Measurements from ENCODE around the gene PLEKHG4B. TPM values are rescaled to one million over a fixed set of nuclear protein-coding genes. Genes with fewer than 3 reads are reported as not detected.
A peak's percentile ranks its signal among the peaks of the same experiment; 100 is the strongest.

Gene PLEKHG4B
- total and polyA plus RNA-seq, 2 donors from 2014 or later: 0.13 to 0.37 TPM

DNA sequence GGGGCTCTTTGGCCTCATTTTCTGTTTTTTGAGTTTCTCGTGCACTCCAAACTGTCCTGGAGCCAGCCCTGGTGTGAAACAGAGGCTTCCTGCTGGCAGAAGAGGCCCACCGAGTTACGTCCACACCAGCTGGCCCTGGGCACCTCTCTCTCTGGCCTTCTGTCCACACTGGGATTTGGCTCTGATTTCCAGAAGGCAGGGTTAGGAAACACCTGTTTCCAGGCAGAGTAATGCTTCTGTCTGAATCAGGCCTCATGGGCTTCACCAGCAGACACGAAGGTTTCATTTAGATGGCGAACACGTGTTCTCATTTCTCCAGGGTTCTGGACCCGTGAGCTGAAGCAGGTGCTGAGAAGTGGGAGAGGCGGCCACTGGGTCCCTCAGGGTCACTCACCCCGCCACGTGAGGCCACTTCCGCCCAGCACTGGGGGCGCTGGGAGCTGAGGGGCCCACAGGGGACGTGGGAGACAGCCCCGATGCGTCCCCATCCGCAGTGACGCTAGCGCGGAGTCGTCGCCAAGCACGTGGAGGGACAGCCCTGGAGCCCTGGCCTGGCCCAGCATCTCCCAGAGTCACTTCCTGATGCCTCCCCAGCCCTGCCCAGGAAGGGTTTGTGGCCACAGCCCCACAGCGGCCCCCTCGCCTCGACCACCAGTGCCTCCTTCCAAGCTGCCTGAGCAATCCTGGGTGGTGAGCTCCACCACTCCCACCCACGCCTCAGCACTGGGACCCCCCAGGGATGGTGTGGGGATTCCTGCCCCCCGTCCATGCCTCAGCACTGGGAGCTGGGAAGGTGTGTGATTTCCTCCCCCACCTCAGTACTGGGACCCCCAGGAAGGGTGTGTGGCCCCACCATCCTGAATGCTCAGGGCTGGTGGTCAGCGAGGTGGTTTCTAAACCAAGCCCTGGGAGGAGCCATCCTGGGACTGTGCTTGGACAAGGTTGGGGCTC, 94.4 kb downstream of the PLEKHG4B start:
- DNase-seq: peak in 1 of 5 donors; percentile 72
- H3K4me3 ChIP-seq (ENCODE audit: low read length in 3 of 3): no peak overlapping the region
- H3K4me1 ChIP-seq (ENCODE audit: control insufficient read depth in 2 of 3, insufficient read depth in 2 of 3, low read depth in 1 of 3, low read length in 3 of 3): peaks cover 0 to 14% (median 3%) of the 10 kb centered on the region in 3 donors
- H3K27ac ChIP-seq (ENCODE audit: low read depth in 2 of 2, low read length in 2 of 2): no peak overlapping the region
- intact Hi-C loops (cut with DNase I): no loop called here
- no peaks in the 10 kb centered on the region for H3K9me3 ChIP-seq (ENCODE audit: control insufficient read depth in 2 of 3, insufficient read depth in 1 of 3, low read length in 3 of 3)
- no peaks in the 10 kb centered on the region for H3K36me3 ChIP-seq (ENCODE audit: control insufficient read depth in 2 of 3, insufficient read depth in 3 of 3, low read length in 3 of 3)
- H3K27me3 ChIP-seq (ENCODE audit: control insufficient read depth, insufficient read depth, low read length): no peaks in the 10 kb centered on the region
- FAIRE-seq: no peak
- no peak overlapping the region for H3K9ac ChIP-seq (ENCODE audit: low read length in 3 of 3)
- TF ChIP-seq, protein P1, sequence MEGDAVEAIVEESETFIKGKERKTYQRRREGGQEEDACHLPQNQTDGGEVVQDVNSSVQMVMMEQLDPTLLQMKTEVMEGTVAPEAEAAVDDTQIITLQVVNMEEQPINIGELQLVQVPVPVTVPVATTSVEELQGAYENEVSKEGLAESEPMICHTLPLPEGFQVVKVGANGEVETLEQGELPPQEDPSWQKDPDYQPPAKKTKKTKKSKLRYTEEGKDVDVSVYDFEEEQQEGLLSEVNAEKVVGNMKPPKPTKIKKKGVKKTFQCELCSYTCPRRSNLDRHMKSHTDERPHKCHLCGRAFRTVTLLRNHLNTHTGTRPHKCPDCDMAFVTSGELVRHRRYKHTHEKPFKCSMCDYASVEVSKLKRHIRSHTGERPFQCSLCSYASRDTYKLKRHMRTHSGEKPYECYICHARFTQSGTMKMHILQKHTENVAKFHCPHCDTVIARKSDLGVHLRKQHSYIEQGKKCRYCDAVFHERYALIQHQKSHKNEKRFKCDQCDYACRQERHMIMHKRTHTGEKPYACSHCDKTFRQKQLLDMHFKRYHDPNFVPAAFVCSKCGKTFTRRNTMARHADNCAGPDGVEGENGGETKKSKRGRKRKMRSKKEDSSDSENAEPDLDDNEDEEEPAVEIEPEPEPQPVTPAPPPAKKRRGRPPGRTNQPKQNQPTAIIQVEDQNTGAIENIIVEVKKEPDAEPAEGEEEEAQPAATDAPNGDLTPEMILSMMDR (IDR thresholded peaks at IDR 0.05; ENCODE audit: borderline replicate concordance, extremely low read depth, insufficient read depth): no peak

DNA sequence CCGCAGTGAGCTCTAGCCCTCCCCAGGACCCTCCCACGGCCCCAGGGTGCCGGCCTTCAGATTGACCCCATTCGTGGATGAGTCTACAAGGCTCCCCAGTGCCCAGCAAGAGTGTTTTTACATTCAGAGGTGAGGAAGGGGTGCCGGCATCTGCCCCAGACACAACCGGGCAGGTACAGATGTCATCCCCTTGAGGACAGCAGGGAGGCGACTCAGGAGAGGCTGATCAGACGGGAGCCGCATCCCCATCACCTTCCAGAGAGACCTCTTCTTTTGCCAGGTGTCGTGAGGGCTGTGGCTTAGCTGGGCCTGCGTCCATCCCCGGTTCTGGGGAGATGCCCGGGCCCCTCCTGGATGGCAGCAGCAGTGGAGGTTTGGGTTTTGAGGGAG, 95.1 kb downstream of the PLEKHG4B start:
- intact Hi-C loops (cut with DNase I): no loop called here
- TF ChIP-seq, protein P1 (IDR thresholded peaks at IDR 0.05; ENCODE audit: borderline replicate concordance, extremely low read depth, insufficient read depth): no peak
- DNase-seq (peak in 1 of 5 donors; percentile 53), FAIRE-seq (no peak)
- Histone ChIP-seq H3K36me3 (ENCODE audit: control insufficient read depth in 2 of 3, insufficient read depth in 3 of 3, low read length in 3 of 3) (no peaks in the 10 kb centered on the region), H3K27ac (ENCODE audit: low read depth in 2 of 2, low read length in 2 of 2) (no peak overlapping the region), H3K4me1 (ENCODE audit: control insufficient read depth in 2 of 3, insufficient read depth in 2 of 3, low read depth in 1 of 3, low read length in 3 of 3) (peaks cover 0 to 14% (median 3%) of the 10 kb centered on the region in 3 donors), H3K27me3 (ENCODE audit: control insufficient read depth, insufficient read depth, low read length) (no peaks in the 10 kb centered on the region), H3K9me3 (ENCODE audit: control insufficient read depth in 2 of 3, insufficient read depth in 1 of 3, low read length in 3 of 3) (no peaks in the 10 kb centered on the region), H3K9ac (ENCODE audit: low read length in 3 of 3) (no peak overlapping the region), H3K4me3 (ENCODE audit: low read length in 3 of 3) (no peak overlapping the region)

DNA sequence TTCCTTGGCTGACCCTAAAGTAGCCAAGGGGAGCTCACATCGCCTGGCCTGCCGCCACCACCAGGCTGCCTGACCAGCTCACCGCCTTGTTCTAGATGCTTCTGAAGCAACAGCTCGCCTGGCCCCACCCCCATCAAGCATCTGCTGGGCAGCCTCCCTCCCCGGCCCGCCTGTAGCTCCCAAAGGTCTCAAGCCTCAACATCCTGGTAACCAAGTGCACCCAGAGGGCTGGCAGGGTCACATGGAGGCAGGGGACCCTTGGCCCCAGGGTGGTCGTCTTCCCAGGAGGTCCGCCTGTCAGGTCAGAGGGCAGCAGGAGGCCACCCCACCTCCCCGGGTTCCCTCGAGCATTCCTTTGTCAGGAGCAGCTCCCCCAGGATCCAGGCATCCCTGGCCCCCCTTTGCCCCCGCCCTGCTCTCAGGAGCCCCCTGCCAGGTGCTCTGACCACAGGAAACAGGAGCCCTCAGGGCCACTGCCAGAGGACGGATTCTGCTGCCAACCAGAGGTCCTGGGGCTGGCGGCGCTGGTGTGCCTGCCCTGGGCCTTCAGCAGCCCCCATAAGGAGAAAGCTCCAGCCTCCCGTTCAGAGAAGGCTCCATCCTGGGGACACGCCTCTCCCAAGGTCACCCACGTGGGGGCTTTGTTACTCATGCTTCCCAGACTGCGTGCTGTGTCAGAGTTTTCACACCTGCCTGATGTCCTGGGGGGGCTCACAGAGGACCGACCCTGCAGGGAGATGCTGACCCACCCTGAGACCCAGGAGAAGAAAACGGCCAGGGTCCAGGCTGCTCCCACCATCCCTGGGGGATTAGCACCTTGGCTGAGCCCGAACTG, 95.9 kb downstream of the PLEKHG4B start:
- no peak for FAIRE-seq
- Histone ChIP-seq H3K36me3 (ENCODE audit: control insufficient read depth in 2 of 3, insufficient read depth in 3 of 3, low read length in 3 of 3) (no peaks in the 10 kb centered on the region), H3K9me3 (ENCODE audit: control insufficient read depth in 2 of 3, insufficient read depth in 1 of 3, low read length in 3 of 3) (no peaks in the 10 kb centered on the region), H3K27ac (ENCODE audit: low read depth in 2 of 2, low read length in 2 of 2) (no peak overlapping the region), H3K4me3 (ENCODE audit: low read length in 3 of 3) (peak overlapping the region in 2 of 3 donors; percentile 40 to 54), H3K27me3 (ENCODE audit: control insufficient read depth, insufficient read depth, low read length) (no peaks in the 10 kb centered on the region), H3K4me1 (ENCODE audit: control insufficient read depth in 2 of 3, insufficient read depth in 2 of 3, low read depth in 1 of 3, low read length in 3 of 3) (peaks cover 0 to 14% (median 3%) of the 10 kb centered on the region in 3 donors), H3K9ac (ENCODE audit: low read length in 3 of 3) (peak overlapping the region in 1 of 3 donors; percentile 44)
- peak in 3 of 5 donors; percentile 20 to 75 (median 69) for DNase-seq
- TF ChIP-seq, protein P1 (IDR thresholded peaks at IDR 0.05; ENCODE audit: borderline replicate concordance, extremely low read depth, insufficient read depth): no peak
- intact Hi-C loops (cut with DNase I): no loop called here
